Measurements from ENCODE around the gene CD300LF.

GRCh38 chr17:74645010-74645409 lies 67.7 kb downstream of the CD300LF start:
- TF ChIP-seq CTCF (IDR thresholded peaks at IDR 0.05) (no peak), POLR2A (IDR thresholded peaks at IDR 0.05) (no peak)
